Urinary bladder (tissue), 4 donors: ENCODE results near the gene ASCL4. TPM values are rescaled to one million over a fixed set of nuclear protein-coding genes. Genes with fewer than 3 reads are reported as not detected.

ENCODE experiments used
- DNase-seq: peaks from one replicate; pipeline ENCODE4 v3.0.0-alpha.2; 2015; ENCODE audit errors: extremely low spot score
- H3K27ac ChIP-seq: one replicate; pipeline ENCODE4 v1.5.1; 2013; ENCODE audit warnings: low read depth, mild to moderate bottlenecking, moderate library complexity
- H3K36me3 ChIP-seq: one replicate; pipeline ENCODE4 v1.6.1; 2013; ENCODE audit warnings: mild to moderate bottlenecking, moderate library complexity; ENCODE audit not compliant: insufficient read depth
- H3K4me1 ChIP-seq: one replicate; pipeline ENCODE4 v1.6.1; 2013; ENCODE audit warnings: mild to moderate bottlenecking, moderate library complexity; ENCODE audit not compliant: insufficient read depth
- H3K4me3 ChIP-seq: one replicate; pipeline ENCODE4 v1.5.1; 2013; ENCODE audit warnings: low read depth, low read length
- WGBS: extraction: QIAGEN DNeasy Blood & Tissue Kit; methylation state at CpG from one replicate; pipeline ENCODE4 v1.1.7; 2013; 5-methylcytosine and 5-hydroxymethylcytosine counted together
- polyA plus RNA-seq: library from polyadenylated mRNA; stranded (reverse); fragments of 200-250 nt; gene quantifications from one replicate; pipeline ENCODE4 v1.2.3, GENCODE V29; 2013
- total RNA-seq: library from RNA; depleted of rRNA; stranded (reverse); fragments of >200 nt; gene quantifications from one replicate; pipeline ENCODE4 v1.2.3, GENCODE V29; 2014
- donor health status: healthy with polysubstance abuse.
- donor health status: healthy.

ASCL4 gene
- total and polyA plus RNA-seq, 2 donors = not detected

GRCh38 chr12:107760809-107761501, 13.5 kb upstream of the ASCL4 start, which contains the start of gene PRDM4:
PRDM4 (minus strand) TSS chr12:107761137; CDS start chr12:107760515, 622 bp downstream.
- peaks cover 3% of the 10 kb centered on the region for H3K36me3 ChIP-seq
- peak within 1 kb of the TSS; percentile 100 for H3K4me3 ChIP-seq
- peaks cover 1% of the 10 kb centered on the region for H3K4me1 ChIP-seq
- DNase-seq = peak; percentile 85
- no peak within 1 kb of the TSS for H3K27ac ChIP-seq
- WGBS = under 1% methylated on average over 83 of the region's 83 CpGs

GRCh38 chr12:107761502-107761904, 13.0 kb upstream of the ASCL4 start:
- Histone ChIP-seq H3K4me1 (peaks cover 1% of the 10 kb centered on the region), H3K27ac (no peak overlapping the region), H3K36me3 (peaks cover 2% of the 10 kb centered on the region), H3K4me3 (peak overlapping the region; percentile 100)
- DNase-seq = no peak
- WGBS = 2% methylated on average over 12 of the region's 12 CpGs

GRCh38 chr12:107762874-107763273, 11.6 kb upstream of the ASCL4 start:
- no peak overlapping the region for H3K4me3 ChIP-seq
- no peak for DNase-seq
- no peaks in the 10 kb centered on the region for H3K36me3 ChIP-seq
- H3K27ac ChIP-seq = no peak overlapping the region
- 85% methylated on average over 1 of the region's 1 CpG for WGBS
- H3K4me1 ChIP-seq = peaks cover 1% of the 10 kb centered on the region

GRCh38 chr12:107764626-107765025, 9.9 kb upstream of the ASCL4 start:
- 65% methylated on average over 4 of the region's 4 CpGs for WGBS
- no peak for DNase-seq
- H3K27ac ChIP-seq = no peak overlapping the region
- H3K4me3 ChIP-seq = no peak overlapping the region
- no peaks in the 10 kb centered on the region for H3K36me3 ChIP-seq
- H3K4me1 ChIP-seq = no peaks in the 10 kb centered on the region

- H3K36me3 ChIP-seq = no peaks in the 10 kb centered on the region
- no peak overlapping the region for H3K27ac ChIP-seq
- DNase-seq = no peak
- no peaks in the 10 kb centered on the region for H3K4me1 ChIP-seq
- 60% methylated on average over 1 of the region's 1 CpG for WGBS
- H3K4me3 ChIP-seq = no peak overlapping the region
These were observed 9.2 kb upstream of the ASCL4 start for GRCh38 chr12:107765316-107765715.

GRCh38 chr12:107767466-107767865, 7.0 kb upstream of the ASCL4 start:
- Histone ChIP-seq H3K4me1 (no peaks in the 10 kb centered on the region), H3K4me3 (no peak overlapping the region), H3K36me3 (no peaks in the 10 kb centered on the region), H3K27ac (no peak overlapping the region)
- DNase-seq = no peak
- WGBS = 77% methylated on average over 5 of the region's 5 CpGs

GRCh38 chr12:107775093-107775721, 703 bp downstream of the ASCL4 start:
- no peaks in the 10 kb centered on the region for H3K36me3 ChIP-seq
- H3K4me3 ChIP-seq = no peak overlapping the region
- no peak for DNase-seq
- H3K4me1 ChIP-seq = peaks cover 2% of the 10 kb centered on the region
- WGBS = 2% methylated on average over 66 of the region's 66 CpGs
- H3K27ac ChIP-seq = no peak overlapping the region

- 39% methylated on average over 6 of the region's 6 CpGs for WGBS
- no peak overlapping the region for H3K4me3 ChIP-seq
- no peaks in the 10 kb centered on the region for H3K36me3 ChIP-seq
- H3K27ac ChIP-seq = no peak overlapping the region
- peaks cover 2% of the 10 kb centered on the region for H3K4me1 ChIP-seq
- no peak for DNase-seq
These were observed 1.7 kb downstream of the ASCL4 start for GRCh38 chr12:107776171-107776570.

GRCh38 chr12:107778383-107779025, 4.0 kb downstream of the ASCL4 start:
- WGBS = 57% methylated on average over 11 of the region's 11 CpGs
- Histone ChIP-seq H3K4me3 (no peak overlapping the region), H3K36me3 (no peaks in the 10 kb centered on the region), H3K27ac (no peak overlapping the region), H3K4me1 (peaks cover 2% of the 10 kb centered on the region)
- DNase-seq = no peak

- Histone ChIP-seq H3K4me3 (no peak overlapping the region), H3K36me3 (no peaks in the 10 kb centered on the region), H3K27ac (no peak overlapping the region), H3K4me1 (peaks cover 2% of the 10 kb centered on the region)
- 74% methylated on average over 7 of the region's 7 CpGs for WGBS
- no peak for DNase-seq
These were observed 4.8 kb downstream of the ASCL4 start for GRCh38 chr12:107779077-107779831.

- Histone ChIP-seq H3K27ac (no peak overlapping the region), H3K4me3 (no peak overlapping the region), H3K4me1 (peaks cover under 1% of the 10 kb centered on the region), H3K36me3 (no peaks in the 10 kb centered on the region)
- 90% methylated on average over 1 of the region's 1 CpG for WGBS
- DNase-seq = no peak
These were observed 5.8 kb downstream of the ASCL4 start for GRCh38 chr12:107780298-107780697.

- Histone ChIP-seq H3K4me3 (no peak overlapping the region), H3K4me1 (no peaks in the 10 kb centered on the region), H3K36me3 (no peaks in the 10 kb centered on the region), H3K27ac (no peak overlapping the region)
- no peak for DNase-seq
- 71% methylated on average over 2 of the region's 2 CpGs for WGBS
These were observed 7.6 kb downstream of the ASCL4 start for GRCh38 chr12:107782067-107782466.
